ENCODE measurements around the gene MYH6.
"Not testable (repeated sequence)": the region's sequence is repeated elsewhere in the genome, so short reads cannot be mapped to it uniquely, and the experiment has no call there.

Gene MYH6

DNA sequence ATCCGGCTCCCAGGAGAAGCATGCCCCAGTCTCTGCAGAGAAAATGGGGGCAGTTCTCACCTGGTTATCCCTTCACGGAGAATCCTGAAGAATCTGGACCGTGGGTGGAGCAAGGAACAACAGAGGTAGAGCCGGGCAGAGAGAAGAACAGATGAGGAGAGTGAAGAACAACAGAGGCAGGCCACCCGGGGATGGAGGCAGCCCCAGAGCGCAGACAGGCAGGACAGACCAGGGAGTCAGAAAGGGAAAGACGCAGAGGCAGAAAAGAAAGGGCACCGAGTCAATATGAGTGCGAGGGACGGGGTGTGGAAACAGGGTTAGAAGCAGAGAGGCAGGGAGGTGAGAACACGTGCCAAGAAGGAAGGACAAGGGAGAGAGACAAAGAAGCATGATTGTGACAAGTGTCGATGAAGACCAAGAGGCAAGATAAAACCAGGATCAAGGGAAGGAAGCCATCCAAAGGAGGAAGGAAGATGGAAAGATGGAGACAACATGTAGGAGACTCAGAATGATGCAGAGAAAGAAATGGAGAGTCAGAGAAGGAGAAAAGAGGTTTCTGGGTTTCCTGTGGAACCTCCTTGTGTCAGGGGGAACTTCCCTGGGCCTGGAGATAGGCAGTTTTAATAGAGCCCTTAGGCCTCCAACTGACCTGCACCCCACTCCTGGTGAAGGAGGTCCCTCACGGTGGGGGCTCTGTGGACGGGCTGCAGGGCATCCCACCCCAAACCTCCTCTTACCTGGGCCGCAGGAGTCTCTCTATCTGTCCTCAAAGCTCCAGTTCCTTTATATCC, at the start of gene MYH6:
MYH6 (minus strand) TSS at position 758 of the 791 bp plus-strand sequence. CDS start 1,050 bp downstream, outside the sequence.
- no peak for DNase-seq (ENCODE audit: low spot score)

DNA sequence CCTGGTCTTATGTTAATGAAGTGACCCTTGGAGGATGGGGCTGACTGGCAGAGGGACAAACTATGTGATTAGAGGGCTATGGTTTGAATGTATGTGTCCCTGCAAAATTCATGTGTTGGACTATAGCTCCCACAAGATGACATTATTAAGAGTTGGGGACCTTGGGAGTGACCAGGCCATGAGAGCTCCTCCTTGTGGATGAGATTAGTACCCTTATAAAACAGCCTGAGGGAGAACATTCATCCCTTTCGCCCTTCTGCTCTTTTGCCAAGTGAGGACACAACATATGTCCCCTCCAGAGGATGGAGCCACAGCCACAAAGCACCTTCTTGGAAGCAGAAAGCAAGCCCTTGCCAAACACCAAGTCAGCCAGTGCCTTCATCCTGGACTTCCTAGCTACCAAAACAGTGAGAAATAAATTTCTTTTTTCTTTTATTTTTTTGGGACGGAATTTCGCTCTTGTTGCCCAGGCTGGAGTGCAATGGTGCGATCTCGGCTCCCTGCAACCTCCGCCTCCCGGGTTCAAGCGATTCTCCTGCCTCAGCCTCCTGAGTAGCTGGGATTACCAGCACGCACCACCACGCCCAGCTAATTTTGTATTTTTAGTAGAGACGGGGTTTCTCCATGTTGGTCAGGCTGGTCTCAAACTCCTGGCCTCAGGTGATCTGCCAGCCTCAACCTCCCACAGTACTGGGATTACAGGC, 49.0 kb upstream of the MYH6 start:
- not testable (repeated sequence) for DNase-seq (ENCODE audit: low spot score)

- peak; percentile 50 for DNase-seq (ENCODE audit: low spot score)
These were observed 46.4 kb upstream of the MYH6 start for GRCh38 chr14:23454445-23454856.

GRCh38 chr14:23452237-23452636, 44.2 kb upstream of the MYH6 start:
- no peak for DNase-seq (ENCODE audit: low spot score)

DNA sequence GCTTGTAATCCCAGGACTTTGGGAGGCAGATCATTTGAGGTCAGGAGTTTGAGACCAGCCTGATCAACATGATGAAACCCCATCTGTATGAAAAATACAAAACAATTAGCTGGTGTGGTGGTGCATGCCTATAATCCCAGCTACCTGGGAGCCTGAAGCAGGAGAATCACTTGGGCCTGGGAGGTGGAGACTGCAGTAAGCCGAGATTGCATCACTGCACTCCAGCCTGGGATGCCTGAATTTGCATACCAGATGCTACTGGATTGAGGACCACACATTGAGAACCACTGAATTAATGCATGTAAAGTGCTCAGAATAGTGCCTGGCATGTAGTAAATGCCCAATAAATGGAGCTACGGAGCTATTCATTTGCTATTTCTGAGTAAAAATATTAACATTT, 42.3 kb upstream of the MYH6 start:
- no peak for DNase-seq (ENCODE audit: low spot score)

GRCh38 chr14:23449314-23449713, 41.2 kb upstream of the MYH6 start:
- DNase-seq (ENCODE audit: low spot score) = no peak

GRCh38 chr14:23447361-23448350, 39.6 kb upstream of the MYH6 start:
- no peak for DNase-seq (ENCODE audit: low spot score)

DNA sequence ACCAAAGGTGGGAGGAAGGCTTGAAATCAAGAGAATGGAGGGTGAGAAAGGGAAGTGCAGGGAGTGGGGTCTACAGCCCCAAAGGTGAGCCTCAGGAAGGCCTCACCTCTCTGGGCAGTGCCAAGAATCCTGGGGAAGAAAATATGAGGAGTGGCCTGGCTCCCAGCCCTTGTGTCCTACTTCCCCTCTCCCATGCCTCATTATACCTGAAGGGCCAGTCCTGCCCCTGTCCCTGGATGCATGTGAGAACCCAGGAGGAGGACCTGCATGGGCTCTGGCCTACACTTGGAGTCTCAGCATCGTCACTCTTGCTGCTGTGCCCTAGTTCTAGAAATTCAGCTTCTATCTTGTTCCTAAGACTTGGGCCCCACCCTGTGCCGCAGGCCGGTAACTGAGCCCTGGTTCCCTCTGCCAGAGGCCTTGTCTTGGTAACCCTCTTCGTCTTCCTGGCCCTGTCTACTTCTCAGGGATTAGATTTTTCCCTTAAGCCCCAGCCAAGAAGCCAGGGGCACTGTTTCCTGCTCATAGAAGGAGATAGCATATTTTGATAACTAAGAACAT, 38.3 kb upstream of the MYH6 start:
- no peak for DNase-seq (ENCODE audit: low spot score)

DNA sequence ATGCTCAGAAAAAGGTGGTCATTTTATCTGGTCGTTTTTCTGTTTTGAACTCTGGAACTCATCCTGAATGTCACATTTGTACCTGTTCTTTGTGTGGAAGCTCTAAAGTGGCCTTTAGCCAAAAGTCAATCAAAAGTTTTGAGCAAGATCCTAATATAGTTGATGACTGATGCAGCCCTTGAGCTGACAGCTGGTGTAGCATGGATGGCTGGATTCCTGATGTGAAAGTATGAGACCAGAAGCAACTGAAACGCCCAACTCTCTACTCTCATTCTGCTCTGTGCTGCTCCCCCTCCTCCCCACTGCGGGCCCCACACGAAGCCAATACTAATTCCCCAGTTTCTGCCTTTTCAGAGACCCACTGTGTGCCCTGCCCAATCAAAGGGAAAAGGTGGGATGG, 37.7 kb upstream of the MYH6 start:
- no peak for DNase-seq (ENCODE audit: low spot score)

- no peak for DNase-seq (ENCODE audit: low spot score)
These were observed 36.2 kb upstream of the MYH6 start for GRCh38 chr14:23444314-23444713.

DNA sequence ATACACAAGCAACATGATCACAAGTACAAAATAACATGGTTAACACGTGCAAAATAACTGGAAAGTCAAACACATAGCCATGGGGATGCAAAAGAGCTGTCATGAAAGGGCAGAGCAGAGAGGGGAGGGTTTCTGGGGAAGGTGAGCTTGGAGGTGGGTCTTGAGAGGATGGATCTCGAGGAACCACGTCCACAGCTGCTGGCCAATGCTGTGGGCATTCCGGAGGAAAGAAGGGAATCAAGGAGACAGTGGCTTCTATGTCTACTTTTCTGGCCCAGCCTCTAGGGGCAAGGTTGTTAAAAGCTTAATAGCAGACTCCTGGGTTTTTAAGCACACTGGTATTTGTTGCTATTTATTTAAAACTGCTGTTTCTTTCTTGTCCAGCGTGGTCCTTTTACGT, 35.8 kb upstream of the MYH6 start:
- no peak for DNase-seq (ENCODE audit: low spot score)

- no peak for DNase-seq (ENCODE audit: low spot score)
These were observed 35.3 kb upstream of the MYH6 start for GRCh38 chr14:23443411-23443812.

DNA sequence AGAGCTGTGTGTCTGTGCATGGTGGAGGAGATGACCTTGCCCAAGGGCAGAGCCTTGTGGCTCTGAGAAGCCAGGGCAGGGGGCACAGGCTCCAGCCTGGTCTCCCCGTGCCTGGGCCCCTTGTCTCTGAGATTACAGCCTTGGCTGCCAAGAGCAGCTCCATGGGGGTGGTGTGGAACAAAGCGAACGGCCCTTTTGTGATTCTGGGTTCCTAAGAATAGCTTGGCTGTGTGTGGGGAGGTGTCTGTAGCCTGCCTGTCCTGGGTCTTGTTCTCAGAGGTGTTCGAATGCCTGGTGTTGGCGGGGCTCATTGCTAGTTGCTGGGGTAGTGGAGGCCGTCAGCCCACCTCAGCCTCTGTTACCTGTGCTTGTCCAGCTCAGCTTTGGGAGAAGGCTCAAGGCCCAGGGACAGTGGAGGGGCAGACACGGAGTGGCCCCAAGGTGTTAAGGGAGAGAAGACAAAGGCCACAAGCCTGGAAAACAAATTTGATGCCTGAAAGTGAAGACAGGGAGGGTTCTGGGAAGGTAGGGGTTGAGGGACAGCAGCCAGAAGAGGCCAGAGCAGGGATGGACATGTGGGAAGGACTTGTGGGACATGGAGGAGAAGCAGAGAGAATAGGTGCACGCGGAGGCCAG, 34.8 kb upstream of the MYH6 start:
- no peak for DNase-seq (ENCODE audit: low spot score)

- no peak for DNase-seq (ENCODE audit: low spot score)
These were observed 33.0 kb upstream of the MYH6 start for GRCh38 chr14:23441076-23441475.

- DNase-seq (ENCODE audit: low spot score) = no peak
These were observed 31.2 kb upstream of the MYH6 start for GRCh38 chr14:23439107-23439835.

DNA sequence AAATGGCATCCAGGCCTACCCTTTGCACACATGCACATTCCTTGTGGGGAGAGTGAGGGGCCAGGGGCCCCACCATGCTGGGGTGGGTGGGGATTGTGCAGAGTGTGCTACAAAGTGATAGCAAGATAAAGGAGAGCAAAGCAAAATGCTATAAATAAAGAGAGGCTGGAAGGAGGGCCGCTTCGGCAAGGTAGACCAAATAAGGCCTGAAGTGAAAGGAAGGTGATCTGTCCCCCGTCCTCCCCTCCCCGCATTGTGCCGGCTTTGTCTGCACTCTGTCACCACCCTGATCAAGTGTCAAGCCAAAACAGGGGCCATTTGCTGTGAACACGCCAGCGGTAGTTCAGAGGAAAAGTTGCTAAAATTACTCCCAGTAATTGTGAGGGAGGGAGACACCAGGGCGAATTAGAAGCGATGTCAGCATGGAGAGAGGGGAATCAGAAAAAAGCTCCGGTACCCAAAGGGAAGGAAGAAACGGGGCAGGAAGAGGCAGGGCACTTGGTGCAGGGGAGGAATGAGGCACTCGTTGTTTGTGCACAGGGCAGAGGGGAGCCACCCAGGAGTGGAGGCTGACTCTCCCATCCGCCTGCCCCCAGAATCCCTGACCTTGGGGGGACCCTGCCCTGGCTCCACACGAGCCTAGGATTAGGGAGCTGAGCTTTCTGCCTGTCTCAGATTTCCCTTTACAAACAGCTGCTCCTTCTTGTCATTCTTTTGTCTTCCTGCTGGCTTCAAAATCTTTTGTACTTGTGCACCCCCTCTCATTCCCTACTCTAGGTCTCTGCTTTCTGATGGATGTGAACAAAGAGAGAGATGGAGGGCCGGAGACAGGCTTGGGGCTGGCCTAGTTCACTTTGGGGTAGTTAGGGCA, 30.3 kb upstream of the MYH6 start:
- no peak for DNase-seq (ENCODE audit: low spot score)

GRCh38 chr14:23437133-23438100, 29.3 kb upstream of the MYH6 start:
- no peak for DNase-seq (ENCODE audit: low spot score)

DNA sequence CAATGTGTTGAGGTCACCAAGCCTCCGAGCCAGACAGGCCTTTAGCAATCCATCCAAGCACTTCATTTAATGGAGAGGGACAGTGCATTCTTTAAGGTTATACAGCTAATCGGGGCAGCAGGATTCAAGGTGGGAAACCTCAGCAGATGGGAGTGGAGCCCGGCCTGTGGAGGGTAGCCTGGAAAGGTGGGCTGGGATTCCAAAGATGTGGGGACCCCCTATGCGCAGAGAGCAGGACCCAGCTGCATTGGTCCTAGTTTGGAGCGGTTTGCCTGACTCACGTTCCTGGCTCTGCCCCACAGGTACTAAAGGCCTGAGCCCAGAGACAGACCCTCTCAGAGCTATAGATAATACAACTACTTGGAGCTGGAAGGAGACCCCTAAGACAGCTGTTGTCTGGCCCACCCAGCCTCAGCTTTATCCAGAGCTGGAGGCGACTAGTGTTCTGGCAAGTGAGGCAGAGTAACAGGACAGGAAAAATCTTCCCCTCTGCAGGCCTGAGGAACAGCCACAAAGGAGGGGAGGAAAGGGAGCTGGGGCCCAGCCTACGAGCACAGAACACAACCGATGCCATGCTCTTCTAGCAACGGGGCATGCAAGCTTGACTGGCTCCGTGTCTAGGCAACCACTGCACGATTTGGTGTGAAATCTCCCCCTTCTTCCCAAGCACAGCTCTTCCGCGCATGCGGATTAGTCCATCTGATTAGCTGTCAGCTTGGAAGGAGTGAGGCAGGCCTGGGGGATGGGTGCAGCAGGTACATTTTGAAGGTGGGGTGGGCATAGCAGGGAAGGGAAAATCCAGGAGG, 28.5 kb upstream of the MYH6 start:
- no peak for DNase-seq (ENCODE audit: low spot score)

Data from hematopoietic multipotent progenitor cell treated with erythropoietin and hydrocortisone succinate and interleukin-3 and kit ligand, for 15 days (in vitro differentiated cells).